HG02943 (cell line): ENCODE measurements around the gene IL1RAPL1.

Experiments
- ATAC-seq: cut with Tn5 transposase; IDR thresholded peaks from one replicate; pipeline ENCODE4 v1.9.1; 2021; ENCODE audit warnings: mild to moderate bottlenecking, low read depth, moderate library complexity; ENCODE audit not compliant: unreplicated experiment

IL1RAPL1 gene

DNA sequence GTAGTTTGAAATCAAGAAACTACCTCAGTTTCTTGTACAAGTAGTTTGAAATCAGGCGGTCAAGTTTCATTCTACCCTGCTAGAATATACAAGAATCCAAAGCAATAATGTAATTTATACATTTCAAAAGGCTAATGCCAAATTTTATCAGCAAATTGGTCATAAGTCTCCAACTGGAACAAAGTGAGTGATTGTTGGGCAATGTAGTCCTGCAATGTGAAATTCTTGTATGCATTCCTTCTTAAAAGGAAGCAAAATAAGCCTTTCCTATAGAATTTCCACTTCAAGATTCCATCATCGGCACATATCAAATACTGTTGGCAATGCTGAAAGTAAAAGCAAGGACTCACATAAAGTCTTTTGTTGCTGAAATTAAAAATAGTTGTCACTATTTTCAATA lies 334.9 kb downstream of the IL1RAPL1 start:
- no peak for ATAC-seq

- ATAC-seq, result no peak
Observed at GRCh38 chrX:28946846-28947245, 359.6 kb downstream of the IL1RAPL1 start.

DNA sequence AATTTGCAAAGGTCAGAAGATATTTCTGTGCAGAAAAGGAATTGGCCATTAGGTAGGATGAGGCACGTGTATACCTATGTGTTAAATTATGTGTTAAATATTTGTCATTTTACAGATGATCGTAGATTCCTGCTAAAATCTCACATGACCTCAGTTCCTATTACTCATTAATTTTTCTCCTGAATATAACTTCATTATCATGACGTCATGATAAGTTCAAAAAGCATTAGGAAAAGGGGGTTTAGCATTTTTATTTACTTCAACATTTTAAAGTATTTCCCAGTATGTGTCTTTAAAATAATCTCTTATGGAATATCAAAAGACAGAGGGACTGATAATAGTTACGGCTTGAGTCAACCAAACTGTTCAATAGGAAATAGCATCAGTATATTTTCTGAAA lies 372.8 kb downstream of the IL1RAPL1 start:
- no peak for ATAC-seq

GRCh38 chrX:28966331-28966730 lies 379.1 kb downstream of the IL1RAPL1 start:
- ATAC-seq, result no peak

- no peak for ATAC-seq
Observed at GRCh38 chrX:28969126-28969525, 381.9 kb downstream of the IL1RAPL1 start.

DNA sequence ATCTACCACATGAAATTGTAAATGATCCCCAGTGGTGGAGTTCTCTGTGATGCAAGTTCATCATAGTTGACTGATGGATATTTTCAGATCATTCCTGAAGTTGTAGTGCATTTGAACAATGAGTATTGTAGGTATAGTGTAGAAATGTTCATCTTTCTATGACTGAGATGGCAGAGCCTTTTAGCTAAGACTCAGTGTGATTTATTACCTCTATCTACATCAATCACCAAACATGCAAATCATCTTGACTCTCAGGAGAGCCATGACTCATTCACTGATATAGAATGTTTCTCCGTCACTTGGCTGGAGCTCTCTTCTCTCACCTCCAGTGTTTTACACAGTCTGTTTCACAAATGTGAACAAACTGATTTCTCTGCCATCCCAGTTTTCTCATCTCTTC lies 392.6 kb downstream of the IL1RAPL1 start:
- no peak for ATAC-seq

DNA sequence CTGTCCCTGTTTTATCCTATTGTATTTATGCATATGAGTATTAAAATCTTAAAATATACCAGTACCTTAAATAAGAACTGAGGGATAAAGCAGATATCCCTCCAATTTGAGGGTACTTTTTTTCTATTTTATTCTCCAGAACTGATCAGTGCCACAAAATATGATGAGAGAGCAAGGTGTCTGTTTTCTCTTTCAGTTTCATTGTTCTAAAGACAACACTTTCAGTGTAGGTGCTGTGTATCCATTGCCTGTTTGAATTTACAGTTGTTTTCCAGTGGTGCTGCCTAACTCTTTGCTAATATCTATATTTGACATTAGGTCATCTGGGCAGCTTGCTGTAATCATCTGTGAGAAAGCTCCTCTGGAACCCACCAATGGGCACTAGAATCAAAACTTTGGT lies 394.7 kb downstream of the IL1RAPL1 start:
- no peak for ATAC-seq

- ATAC-seq, result no peak
Observed at GRCh38 chrX:28988246-28988645, 401.0 kb downstream of the IL1RAPL1 start.

DNA sequence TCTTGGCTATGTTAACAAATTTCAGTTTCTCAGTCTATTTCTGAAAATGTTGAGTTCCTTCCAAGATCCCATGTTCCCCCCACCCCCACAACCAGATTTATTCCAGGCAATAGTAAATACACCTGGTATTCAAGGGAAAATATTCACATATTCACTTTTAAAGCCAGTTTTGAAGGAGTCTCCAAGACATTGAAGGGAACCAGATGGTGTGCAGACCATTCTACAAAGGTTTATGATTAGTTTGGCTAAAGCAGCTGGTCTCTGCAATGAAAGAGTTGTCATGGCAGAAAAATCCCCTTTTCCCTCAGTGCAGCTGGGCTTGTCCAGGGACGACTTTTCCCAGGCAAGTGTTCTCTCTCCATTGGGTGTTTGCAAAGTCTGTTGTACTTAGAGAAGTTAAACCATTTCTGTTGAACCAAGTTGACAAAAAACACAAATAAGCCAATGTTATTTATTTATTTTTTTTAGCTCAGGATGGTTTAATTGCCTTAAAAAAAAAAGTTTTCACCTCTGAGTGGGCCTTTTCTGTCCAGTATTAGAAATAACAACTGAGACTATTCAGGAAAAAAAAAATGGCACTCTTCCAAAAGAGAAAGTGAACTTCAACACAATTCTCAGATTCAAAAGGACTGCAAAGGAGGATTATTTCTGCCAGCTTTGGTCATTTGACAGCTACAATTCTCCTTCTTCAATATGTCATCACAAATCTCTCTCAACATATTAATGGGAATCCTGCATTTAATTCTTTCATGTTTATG lies 410.6 kb downstream of the IL1RAPL1 start:
- no peak for ATAC-seq

- no peak for ATAC-seq
Observed at GRCh38 chrX:28998609-28999135, 411.4 kb downstream of the IL1RAPL1 start.

DNA sequence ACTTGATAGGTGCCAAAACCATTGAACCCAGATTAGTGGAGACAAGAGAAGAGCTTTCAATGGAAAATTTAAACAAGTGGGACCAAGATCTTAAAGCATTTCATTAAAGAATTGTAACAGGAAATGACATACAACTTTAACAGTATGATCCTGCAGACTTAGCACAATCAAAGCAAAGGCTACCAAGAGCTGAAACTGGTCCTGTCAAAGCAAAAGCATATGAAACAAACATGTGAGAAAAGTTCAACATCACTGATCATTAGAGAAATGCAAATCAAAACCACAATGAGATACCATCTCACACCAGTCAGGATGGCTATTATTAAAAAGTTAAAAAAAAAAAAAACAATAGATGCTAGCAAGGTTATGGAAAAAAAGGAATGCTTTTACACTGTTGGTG lies 425.6 kb downstream of the IL1RAPL1 start:
- no peak for ATAC-seq

DNA sequence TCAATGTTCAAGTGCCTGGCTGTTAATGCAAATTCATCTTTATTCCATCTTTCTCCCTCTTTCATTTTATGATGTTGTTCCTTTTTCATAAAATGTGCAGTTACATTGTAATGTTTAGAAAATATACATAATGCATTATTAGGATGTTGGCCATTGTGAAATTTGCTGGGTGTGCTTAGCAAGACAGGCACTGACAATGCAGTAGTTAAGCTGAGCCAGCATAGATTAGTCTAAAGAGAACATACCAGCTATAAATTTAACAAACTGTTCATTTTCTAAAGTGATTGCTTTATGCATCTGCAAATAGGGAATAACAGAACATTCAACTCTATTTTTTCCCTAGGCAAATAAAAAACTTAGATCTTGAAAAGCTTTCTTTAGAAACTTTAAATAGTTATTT lies 436.0 kb downstream of the IL1RAPL1 start:
- no peak for ATAC-seq

- ATAC-seq, result no peak
Observed at GRCh38 chrX:29024871-29025270, 437.6 kb downstream of the IL1RAPL1 start.

GRCh38 chrX:29039501-29039900 lies 452.3 kb downstream of the IL1RAPL1 start:
- ATAC-seq, result no peak

- ATAC-seq, result no peak
Observed at GRCh38 chrX:29040160-29040559, 452.9 kb downstream of the IL1RAPL1 start.

DNA sequence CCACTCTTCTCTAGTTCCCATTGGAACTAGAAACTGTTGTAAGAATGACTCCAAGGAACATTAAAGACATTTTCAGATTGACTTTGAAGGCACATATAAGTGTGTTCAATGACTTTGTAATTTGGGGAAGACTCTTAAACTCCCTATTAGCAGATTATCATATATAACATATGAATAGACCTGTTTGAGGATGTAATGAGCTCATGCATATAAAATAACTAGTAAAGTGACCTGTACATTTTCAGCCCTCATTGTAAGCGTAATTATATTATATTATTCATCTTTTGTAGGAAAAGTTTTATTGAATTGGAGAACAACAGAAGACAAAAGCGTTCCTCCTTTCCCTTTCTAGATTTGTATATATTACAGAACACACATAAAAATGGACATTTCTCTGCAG lies 455.1 kb downstream of the IL1RAPL1 start:
- ATAC-seq, result no peak

GRCh38 chrX:29043746-29044145 lies 456.5 kb downstream of the IL1RAPL1 start:
- no peak for ATAC-seq

DNA sequence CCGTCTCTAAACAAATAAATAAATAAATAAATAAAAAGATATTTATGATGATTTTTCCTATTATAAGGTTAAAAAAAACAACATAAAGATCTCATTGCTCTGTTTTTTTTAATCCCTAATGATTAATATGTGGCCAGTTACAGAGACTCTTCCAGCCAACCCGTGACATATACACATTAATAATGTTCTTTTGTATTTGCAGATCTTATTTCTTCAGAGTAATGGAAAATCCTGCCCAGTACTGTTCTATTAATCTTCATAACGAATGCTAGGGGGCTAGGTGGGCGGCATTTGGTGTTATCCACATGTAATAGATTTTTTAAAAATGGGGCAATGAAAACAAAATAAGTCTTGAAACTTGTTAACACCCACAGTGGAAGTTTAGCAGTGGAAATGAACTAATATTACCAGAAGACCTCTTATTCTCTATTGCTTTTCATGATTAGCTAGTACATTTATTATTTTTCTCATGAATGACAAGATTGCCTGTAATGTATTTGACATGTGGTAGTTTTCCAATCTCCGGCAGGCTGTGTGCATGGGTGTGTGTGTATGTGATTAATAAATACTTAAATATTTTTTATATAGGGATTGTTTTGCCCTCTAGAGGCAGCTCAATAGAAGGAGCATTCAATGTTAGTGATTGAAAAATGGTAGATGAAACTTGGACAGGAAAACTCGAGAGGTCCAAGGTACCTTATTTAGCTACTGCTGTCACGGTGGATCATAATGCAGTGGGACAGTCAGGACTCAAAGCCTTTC lies 457.4 kb downstream of the IL1RAPL1 start:
- no peak for ATAC-seq

- ATAC-seq, result no peak
Observed at GRCh38 chrX:29065477-29065876, 478.2 kb downstream of the IL1RAPL1 start.

- ATAC-seq, result no peak
Observed at GRCh38 chrX:29066516-29066915, 479.3 kb downstream of the IL1RAPL1 start.

DNA sequence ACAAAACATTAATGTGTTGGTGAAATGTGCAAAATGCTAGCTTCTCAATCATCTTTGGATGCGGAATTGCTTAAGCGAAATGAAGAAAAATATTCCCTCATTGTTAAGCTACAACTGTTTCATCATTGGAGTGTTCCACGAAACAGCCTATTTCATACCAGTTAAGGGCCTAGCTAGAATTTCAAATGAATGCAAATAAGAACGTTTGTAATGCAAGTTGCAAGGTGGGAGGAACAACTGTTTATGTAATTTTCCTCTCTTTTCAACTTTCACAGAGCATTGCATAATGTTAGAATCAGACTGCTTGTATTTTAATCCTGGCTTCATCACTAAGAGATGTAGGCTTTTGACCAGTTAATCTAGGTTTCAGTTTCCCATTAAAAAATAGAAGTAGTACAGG lies 480.1 kb downstream of the IL1RAPL1 start:
- ATAC-seq, result no peak
